ENCODE data around the gene INSL3.

DNA sequence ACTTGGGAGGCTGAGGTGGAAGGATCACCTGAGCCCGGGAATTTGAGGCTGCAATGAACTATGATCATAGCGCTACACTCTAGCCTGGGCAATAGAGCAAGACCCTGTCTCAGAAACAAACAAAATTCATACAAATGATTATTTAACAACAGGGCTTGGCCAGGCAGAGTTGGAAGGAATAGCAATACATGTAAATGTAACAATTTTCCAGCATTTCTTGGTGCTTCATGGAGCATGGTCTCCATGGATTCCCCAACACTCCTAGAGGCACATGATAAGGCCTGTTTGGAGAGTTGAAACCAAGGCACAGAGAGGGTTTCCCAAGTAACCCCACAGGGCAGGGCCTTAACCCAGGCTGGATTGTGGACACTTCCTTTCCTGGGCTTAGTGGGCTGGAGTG, 10.2 kb downstream of the INSL3 start:
- TF ChIP-seq, protein P1, sequence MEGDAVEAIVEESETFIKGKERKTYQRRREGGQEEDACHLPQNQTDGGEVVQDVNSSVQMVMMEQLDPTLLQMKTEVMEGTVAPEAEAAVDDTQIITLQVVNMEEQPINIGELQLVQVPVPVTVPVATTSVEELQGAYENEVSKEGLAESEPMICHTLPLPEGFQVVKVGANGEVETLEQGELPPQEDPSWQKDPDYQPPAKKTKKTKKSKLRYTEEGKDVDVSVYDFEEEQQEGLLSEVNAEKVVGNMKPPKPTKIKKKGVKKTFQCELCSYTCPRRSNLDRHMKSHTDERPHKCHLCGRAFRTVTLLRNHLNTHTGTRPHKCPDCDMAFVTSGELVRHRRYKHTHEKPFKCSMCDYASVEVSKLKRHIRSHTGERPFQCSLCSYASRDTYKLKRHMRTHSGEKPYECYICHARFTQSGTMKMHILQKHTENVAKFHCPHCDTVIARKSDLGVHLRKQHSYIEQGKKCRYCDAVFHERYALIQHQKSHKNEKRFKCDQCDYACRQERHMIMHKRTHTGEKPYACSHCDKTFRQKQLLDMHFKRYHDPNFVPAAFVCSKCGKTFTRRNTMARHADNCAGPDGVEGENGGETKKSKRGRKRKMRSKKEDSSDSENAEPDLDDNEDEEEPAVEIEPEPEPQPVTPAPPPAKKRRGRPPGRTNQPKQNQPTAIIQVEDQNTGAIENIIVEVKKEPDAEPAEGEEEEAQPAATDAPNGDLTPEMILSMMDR (IDR thresholded peaks at IDR 0.05; ENCODE audit: low read length) = no peak
- no peak for TF ChIP-seq EZH2 (optimal IDR thresholded peaks at IDR 0.05; ENCODE audit: low read depth, low read length)
